GM12801 (cell line): ENCODE measurements around the gene PLEKHG4B.

ENCODE experiments used
- TF ChIP-seq, protein P1 (sequence below): IDR thresholded peaks from one replicate; pipeline ENCODE4 v1.5.1; 2011; ENCODE audit warnings: control low read depth; ENCODE audit not compliant: insufficient read length; ENCODE audit errors: extremely low read depth

Gene PLEKHG4B

DNA sequence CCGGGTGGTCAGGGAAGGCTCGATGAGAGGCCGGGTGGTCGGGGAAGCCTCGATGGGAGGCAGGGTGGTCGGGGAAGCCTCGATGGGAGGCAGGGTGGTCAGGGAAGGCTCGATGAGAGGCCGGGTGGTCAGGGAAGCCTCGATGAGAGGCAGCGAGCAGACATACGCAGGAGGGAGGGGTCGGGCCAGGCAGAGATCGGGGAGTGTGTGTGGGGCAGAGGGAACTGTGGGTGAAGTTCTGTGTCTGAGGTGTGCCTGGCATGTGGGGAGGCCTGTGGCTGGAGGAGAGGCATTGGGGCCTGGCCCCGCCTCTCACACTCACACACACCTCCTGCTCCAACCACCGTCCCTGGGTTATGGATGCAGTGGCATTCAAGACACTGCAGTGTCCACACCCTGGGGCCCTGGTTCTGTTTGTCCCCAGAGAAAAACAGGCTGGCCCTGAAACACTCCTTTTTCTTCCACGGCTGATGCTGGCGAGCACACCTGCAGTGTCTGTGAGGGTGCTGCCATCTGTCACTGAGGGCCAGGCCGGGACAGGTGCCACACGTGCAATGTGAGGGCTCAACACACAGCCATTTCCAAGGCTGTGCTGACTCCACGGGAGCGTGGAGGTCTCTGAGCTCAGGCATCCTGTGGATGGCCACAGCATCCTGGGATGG lies 6.5 kb upstream of the PLEKHG4B start:
- TF ChIP-seq, protein P1, sequence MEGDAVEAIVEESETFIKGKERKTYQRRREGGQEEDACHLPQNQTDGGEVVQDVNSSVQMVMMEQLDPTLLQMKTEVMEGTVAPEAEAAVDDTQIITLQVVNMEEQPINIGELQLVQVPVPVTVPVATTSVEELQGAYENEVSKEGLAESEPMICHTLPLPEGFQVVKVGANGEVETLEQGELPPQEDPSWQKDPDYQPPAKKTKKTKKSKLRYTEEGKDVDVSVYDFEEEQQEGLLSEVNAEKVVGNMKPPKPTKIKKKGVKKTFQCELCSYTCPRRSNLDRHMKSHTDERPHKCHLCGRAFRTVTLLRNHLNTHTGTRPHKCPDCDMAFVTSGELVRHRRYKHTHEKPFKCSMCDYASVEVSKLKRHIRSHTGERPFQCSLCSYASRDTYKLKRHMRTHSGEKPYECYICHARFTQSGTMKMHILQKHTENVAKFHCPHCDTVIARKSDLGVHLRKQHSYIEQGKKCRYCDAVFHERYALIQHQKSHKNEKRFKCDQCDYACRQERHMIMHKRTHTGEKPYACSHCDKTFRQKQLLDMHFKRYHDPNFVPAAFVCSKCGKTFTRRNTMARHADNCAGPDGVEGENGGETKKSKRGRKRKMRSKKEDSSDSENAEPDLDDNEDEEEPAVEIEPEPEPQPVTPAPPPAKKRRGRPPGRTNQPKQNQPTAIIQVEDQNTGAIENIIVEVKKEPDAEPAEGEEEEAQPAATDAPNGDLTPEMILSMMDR, result no peak

DNA sequence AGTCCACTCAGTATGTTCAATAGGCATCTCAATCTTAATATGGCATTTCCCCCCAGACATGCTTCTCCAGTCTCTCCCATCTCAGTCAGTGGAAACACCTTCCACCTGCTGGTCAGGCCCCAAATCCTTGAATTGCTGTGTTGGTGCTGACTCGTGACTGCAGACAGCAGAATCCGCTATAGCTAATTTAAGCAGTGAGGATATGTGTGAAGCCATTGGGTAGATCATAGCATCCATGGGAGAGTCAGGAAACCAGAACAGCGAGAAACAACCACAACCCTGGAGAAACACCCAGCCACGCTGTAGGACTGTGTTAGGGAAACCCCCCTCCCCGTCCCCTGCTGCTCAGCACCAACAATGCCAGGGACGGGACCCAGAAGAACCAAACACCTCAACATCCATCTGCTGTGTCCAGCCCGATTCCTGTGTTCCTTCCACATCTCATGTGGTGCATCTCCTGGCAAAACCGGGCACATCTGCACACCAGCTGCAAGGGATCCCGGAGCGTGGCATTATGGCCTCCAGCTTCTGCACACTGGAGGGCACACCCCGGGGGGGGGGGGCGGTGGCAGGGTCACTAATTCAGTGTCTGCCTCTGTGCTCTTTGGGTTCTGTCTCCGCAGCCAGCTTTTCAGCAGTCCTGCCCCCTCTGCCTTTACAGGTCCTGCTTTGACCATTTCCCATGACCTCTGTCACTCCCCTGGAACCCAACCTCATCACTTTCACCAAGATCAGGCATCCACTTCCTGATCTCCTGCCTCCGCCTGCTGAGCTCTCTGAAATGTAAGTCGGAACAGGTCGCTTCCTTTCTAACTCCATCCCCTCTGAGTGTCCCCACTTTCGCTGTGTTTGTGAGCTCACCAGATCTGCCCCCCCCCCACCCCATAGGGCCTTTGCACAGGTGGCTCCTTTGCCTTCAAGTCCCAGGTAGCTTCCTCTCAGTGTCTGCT lies 2.4 kb upstream of the PLEKHG4B start:
- TF ChIP-seq, protein P1, result no peak

DNA sequence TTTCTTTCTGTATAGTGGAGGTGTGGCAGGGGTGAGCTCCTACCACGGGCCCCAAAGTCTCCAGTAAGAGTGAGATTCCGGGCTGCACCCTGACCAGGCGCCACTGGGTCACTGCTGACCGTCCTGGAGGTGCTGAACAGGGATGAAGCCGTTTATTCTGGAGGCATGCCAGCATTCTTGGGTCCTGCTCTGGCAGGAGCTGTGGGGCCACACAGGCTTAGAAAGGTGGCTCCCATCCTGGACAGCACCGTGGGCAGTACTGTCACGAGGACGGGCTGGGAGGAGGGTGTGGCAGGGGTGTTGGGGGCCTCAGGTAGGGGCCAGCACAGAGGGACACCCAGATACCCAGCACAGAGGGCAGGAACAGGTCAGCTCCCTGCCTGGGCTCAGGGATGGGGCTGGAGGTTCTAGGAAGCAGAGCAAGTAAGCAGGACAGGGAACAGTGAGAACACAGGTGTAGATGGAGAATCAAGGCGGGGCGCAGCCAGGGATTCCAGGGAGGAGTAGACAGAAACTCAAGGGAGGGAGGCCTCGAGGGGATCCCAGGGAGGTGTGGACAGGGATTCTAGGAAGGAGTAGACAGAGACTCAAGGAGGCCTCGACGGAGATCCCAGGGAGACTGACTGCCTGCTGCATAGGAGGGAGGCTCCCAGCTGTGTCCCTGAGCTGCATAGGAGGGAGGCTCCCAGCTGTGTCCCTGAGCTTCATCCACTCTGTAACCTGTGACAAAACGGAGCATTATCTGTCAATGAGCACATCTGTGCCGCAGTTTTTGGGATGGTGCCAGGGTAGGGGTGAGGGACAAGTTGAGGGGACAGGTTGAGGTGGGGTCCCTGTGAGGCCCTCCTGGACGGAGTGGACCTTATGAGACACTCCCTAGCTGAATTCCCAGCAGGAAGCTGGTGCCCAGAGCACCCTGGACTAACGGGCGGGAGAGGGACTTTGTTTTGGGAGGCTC lies 1.1 kb upstream of the PLEKHG4B start:
- TF ChIP-seq, protein P1, result no peak

DNA sequence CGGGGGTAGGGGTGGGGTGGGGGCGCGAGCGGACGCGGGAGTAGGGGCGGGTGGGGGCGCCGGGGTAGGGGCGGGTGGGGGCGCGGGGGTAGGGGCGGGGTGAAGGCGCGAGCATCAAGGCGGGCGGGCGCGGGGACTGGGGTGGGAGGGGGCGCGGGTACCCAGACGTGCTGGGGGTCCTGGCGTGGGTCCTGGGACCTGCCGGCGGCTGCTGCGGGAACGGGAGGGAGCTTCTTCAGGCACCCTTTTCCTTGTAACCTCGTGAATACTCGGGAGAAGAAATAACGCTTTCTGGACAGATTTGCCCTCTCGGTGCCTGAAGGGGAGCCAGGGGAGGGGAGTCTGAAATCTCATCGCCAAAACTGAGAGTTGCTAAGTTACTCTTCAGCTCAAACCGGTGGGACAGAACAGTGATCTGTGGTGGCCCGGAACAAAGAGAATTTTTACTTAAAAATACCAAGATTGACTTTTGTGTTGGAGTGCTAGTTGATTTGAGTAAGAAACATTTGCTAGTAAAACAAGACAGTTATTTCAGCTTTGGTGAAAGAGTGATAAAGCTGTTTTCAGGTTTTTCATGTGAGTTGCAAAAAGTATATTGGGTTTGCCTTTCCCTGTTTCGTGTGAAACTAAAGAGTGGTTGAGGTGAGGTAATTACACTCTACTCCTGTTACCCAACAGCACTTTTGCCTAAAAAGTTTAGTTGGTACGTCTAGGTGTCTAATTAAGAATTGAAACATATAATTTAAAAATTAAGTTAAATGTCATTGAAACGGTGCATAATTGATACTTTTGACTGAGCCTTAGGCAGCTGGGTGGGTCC lies 643 bp downstream of the PLEKHG4B start:
- TF ChIP-seq, protein P1, result no peak

DNA sequence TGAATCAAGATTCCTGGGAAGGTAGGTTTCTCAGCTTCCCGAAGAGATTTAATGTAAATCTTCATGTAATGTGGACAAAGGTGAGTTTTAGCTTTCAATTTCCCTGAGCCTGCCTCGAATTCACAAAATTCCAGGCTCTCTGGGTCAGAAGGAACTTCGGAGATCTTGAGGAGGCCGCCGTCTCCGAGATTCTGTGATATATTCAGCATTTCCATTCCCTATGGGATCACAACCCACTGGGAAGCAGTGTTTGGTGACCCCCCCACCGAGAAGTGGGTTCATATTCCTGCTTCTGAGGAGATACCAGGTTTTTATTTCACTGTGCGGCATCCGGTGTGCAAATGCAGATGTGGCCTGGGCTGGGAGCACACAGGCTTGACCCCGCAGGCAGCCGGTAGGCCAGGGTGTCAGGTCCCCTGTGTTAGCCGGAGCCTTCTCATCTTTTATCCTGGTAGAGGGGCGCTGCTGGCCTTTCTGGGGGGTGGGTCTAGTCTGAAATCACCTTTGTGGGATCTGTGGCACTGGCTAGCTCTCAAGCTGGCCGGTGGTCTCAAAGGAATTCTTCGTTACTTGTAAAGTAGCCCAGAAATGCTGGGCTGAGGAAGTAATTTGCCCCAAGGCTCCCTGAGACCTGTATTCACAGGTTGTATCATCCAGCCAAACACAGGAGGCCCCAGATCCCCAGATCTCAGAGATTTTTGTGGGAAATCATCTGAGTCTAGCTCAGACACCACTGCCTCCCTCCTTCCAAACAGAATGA lies 1.4 kb downstream of the PLEKHG4B start:
- TF ChIP-seq, protein P1, result no peak

DNA sequence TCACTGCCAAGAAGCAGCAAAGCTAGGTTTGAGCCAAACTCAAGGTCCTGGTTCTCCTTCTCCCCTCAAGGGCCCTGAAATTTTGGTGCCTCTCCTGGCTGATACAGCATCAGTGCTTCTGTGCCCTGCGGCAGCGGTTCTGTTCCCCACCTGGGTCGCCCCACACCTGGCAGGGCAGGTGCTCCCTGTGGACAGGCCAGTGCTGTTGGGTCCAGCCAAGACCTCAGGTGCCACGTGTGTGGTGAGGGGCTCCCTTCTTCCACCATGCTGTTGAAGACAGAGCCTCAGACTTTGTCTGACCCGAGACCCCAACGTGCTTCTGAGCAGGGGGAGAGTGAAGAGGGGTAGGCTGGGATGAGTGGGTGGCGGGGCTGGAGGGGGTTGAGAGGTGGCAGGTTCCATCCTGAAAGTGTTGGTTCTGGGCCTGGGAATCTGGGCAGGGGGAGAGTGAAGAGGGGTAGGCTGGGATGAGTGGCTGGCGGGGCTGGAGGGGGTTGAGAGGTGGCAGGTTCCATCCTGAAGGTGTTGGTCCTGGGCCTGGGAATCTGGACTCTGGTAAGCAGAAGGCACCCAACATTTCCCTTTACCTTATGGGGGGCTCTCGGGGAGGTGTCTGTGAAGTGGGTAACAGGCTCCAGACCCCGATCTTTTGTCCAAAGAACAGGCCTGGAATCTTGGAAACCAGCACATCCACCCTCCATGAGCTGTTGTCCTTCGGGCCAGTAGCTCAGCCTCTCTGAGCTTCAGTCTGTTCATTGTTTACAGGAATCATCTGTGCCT lies 2.3 kb downstream of the PLEKHG4B start:
- TF ChIP-seq, protein P1, result no peak
